NK-92 treated with Interleukin-12 subunit alpha and Interleukin-12 subunit beta, amount 100 ng/mL, for 24 hours (cell line): ENCODE data around the gene PPP3CA.
A peak's percentile ranks its signal among the peaks of the same experiment; 100 is the strongest.

ENCODE experiments used
- DNase-seq: peaks from one replicate; lab custom pipeline; 2025; lab: John Stamatoyannopoulos, UW

Gene PPP3CA

DNA sequence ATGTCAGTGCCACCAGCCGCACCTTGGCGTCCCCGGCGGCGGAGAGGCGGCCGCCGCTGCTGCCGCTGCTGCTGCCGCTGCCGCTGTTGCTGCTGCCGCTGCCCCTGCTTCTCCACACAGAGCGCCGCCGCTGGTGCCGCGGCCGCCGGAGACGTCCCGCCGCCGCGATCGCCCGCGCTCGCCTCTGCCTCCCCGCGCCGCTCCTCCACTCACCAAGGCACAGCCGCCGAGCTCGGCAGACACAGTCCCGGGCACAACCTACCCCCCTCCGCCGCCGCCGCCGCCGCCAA, at the start of gene PPP3CA:
Gene PPP3CA (minus strand): TSS at position 260 of the 290 bp plus-strand sequence.
- DNase-seq = no peak

GRCh38 chr4:101393256-101393655, 45.9 kb upstream of the PPP3CA start:
- no peak for DNase-seq

DNA sequence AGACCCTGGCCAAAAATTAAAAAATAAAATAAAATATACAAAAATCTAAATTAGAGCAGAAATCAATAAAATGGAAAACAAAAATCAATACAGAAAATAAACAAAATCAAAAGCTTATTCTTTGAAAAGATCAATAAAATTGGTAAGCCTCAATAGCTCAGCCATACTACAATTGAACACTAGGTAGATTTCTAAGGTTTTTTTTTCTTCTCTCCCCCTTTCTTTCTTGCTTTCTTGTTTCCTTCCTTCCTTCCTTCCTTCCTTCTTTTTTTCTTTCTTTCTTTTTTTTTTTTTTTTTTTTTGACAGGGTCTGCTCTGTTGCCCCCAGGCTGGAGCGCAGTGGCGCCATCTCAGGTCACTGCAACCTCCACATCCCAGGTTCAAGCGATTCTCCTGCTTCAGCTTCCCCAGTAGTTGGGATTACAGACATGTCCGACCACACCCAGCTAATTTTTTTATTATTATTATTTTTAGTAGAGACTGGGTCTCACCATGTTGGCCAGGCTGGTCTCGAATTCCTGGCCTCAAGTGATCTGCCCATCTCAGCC, 23.4 kb upstream of the PPP3CA start:
- no peak for DNase-seq

DNA sequence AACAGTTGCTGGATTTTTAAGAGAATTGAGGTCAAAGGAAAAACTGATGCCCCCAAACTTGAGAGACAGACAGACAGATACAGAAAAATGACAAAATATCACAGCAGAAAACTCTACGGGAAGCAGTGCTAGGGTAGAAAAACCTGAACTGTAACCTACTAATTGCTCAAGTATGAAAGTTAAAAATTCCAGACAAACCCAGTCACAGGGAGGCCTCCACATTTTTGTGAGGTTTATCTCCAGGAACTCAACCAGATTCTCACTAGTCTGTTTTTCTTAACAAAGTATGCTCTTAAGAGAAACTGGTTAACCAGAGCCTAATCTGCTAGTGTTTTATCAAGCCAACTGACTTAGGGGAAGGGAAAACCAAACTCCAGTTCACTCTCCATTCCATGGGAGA, 19.9 kb upstream of the PPP3CA start:
- DNase-seq = no peak

- DNase-seq = no peak
Observed at GRCh38 chr4:101366331-101366730, 19.0 kb upstream of the PPP3CA start.

GRCh38 chr4:101357751-101358150, 10.4 kb upstream of the PPP3CA start:
- no peak for DNase-seq

DNA sequence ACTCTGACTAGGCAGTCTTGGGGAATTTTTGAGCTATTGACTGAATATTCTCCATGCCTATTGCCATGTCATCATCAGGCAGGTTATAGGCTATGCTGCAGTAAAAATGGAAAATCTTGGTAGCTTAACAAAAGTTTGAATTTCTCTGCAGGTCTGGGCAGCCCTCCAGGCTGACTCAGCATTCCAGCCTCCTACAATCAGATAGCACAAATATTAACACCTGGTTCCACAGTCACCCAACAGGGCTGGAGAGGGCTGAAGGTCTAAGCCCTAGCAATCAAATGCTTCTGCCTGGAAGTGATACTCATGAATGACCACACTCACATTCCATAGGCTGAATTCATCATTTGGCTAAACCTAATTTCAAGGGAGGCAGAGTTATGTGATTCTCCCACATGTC, 9.6 kb upstream of the PPP3CA start:
- DNase-seq = no peak

- no peak for DNase-seq
Observed at GRCh38 chr4:101355767-101356702, 8.7 kb upstream of the PPP3CA start.

GRCh38 chr4:101355246-101355645, 7.9 kb upstream of the PPP3CA start:
- no peak for DNase-seq

- DNase-seq = no peak
Observed at GRCh38 chr4:101349801-101350064, 2.4 kb upstream of the PPP3CA start.

- no peak for DNase-seq
Observed at GRCh38 chr4:101348995-101349800, 1.9 kb upstream of the PPP3CA start.

- DNase-seq = no peak
Observed at GRCh38 chr4:101348367-101348827, 1.1 kb upstream of the PPP3CA start.

DNA sequence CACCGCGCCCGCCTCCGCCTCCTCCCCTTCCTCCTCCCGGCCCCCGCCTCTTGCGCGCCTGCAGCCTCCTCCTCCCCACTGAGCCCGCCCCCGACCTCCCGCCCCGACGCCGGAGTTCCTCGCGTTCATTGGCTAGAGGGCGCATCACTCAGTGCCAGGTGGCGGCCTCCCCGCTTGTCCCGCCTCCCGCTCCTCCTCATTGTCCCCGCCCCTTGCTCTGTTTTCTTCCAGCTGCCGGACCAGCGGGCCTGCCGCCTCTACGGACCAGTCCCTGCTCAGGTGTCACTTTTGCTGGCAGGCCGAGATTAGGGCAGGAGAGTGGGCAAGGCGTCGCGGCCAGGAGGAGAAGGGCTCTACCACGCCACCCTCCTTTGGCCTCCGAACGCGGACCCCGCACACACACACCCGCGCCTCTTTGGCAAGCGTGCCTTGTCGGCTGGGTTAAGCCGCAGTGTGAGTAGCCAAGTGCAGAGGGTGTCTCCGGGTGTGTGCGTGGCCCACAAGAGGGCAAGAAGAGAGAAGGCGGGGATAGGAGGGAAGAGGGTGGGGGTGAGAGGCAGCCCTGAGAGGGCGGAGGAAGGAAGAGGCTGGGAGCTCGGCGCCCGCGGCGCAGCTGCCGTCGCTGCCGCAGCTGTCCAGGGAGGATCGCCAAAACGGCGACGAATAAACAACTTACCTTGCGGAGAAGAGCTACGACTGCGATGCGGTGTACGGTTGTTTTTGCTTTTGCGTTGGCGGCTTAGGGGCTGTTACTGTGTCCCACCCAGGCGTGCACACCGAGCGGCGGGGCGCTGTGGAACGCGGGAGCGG, 436 bp upstream of the PPP3CA start:
- peak; percentile 95 for DNase-seq

DNA sequence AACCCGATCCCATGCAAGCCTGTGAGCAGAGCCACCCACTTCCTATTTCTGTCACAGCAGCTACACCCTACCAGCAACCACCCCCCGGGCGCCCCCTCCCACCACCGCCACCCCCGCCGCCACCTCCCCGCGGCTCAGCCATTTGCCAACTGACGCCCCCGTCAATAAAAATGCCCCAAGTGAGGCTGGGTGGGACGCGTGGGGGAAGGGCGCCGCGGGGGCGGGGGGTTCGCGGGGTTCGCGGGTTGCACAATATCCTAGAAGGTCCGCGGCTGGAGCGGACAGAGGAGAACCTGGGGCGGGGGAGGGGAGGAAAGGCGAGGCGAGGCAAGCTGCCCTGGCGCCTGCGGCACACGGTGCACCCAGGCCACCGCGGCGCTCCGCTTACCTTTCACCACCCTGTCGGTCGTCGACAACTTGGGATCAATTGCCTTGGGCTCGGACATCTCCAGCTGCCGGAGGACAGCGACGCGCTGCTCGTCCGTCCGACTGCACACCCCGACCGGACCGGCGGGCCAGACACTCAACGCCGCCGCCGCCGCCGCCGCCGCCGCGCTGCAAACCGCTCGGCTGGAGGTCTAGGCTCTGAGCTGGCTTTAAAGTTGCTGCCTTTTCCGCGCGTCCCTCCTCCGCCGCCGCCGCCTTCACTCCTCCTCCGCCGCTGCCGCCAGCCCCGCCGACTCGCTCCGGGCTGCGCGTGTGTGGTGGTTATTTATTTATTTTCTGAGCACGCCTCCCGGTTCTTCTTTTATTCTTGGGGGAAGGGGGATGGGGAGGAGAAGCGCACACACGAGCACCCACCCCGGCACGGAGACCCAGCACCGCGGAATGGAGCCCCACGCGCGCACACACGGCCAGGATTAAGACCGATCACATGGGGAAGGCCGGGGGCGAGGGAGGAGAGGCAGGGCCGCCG, 717 bp downstream of the PPP3CA start:
- peak; percentile 66 for DNase-seq

- DNase-seq = peak; percentile 66
Observed at GRCh38 chr4:101345596-101346350, 1.6 kb downstream of the PPP3CA start.

GRCh38 chr4:101345271-101345595, 2.1 kb downstream of the PPP3CA start:
- DNase-seq = peak; percentile 24

DNA sequence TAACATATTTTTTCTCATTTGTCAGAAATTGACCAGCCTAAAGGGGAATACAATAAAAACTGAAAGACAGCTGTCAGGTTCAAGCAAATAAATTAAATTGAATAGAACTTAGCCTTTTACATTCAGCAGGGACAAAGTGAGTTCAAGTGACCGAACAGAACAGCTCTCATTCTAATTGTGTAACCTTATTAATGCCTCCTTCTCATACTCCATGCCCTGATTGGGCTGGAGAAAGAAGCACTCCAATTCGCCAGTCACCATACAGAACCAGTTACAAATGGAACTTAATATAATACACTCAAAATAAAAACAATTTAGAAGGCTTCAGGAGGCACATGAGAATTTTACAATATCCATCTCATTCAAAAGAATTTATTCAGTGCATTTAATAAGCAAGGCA, 8.0 kb downstream of the PPP3CA start:
- DNase-seq = no peak

DNA sequence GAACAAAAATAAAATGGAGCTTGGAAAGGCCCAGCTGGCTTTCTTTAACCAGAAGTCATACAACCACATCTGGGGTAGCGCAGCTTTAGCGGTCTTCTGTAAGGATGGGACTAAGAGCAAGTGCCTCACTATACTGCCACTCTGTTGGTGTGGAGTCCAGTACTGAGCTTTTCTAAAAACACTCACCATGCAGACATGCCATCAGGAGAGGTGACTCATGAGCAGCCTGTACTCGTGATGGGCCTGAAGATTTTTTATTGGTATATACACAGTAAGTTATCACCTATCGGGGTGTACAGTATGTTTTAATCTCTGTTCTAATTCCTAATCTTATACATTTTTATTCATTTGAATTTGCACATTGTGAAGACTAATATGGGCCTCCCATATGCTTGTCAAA, 9.6 kb downstream of the PPP3CA start:
- no peak for DNase-seq

DNA sequence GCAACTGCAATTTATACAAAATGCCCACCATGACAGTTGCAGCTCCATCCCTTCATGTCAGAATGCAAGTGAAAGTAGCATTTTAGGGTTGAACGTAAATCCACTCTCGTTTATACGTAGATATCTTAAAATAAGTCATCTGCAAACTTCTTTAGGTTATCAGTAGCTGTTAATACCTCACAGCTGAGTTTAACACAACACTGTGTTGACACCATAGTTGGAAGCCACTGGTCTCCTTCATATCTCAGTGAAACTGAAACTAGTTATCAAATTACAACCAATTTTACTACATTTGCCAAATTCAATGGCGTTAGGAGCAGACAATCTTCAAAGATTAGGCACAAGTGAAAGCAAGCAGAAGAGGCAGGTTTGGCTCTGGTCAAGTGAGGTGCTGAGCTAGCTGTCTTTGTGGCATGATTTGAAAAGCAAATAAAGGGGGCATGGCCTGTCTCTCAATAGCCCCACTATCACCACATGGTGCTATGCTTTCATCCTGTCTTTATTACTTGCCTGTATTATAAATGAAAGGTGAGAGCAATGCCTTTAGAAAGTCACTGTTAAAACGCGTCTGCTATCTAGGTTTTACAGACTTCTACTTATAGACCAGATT, 12.3 kb downstream of the PPP3CA start:
- DNase-seq = no peak

GRCh38 chr4:101332424-101332823, 14.9 kb downstream of the PPP3CA start:
- no peak for DNase-seq
